CD8-positive, alpha-beta memory T cell (primary cell): Measurements from ENCODE around the gene PRKAB1. TPM values are rescaled to one million over a fixed set of nuclear protein-coding genes. Genes with fewer than 3 reads are reported as not detected.

Experiments used
- CTCF ChIA-PET: fragments of 350-600 bp; sonication (Branson Sonifier 250); formaldehyde crosslinking; loops from one replicate; lab custom pipeline; 2021; ENCODE audit warnings: antibody characterized with exemption; lab: Charles Lee
- POLR2A ChIA-PET: fragments of 350-600 bp; sonication (Branson Sonifier 250); formaldehyde crosslinking; loops from one replicate; lab custom pipeline; 2021; ENCODE audit warnings: antibody characterized with exemption; lab: Charles Lee
- DNase-seq, 5 donors: peaks; one replicate each; pipeline versions ENCODE4 v3.0.0 to v3.0.0-alpha.2; 2020 to 2022; ENCODE audit warnings: mixed read lengths in 1 of 5
- H3K27ac ChIP-seq: one replicate; pipeline ENCODE4 v1.7.0; 2013; ENCODE audit warnings: low read depth, mild to moderate bottlenecking, low read length, moderate library complexity
- H3K27me3 ChIP-seq: 2 replicates; pipeline ENCODE4 v1.7.0; 2013; ENCODE audit warnings: low read length, mild to moderate bottlenecking; ENCODE audit not compliant: insufficient read depth, poor library complexity, severe bottlenecking
- H3K36me3 ChIP-seq: 2 replicates; pipeline ENCODE4 v1.7.0; 2013; ENCODE audit warnings: mild to moderate bottlenecking, low read length, moderate library complexity; ENCODE audit not compliant: insufficient read depth
- H3K4me1 ChIP-seq: 2 replicates; pipeline ENCODE4 v1.7.0; 2013; ENCODE audit warnings: mild to moderate bottlenecking, low read length, moderate library complexity; ENCODE audit not compliant: insufficient read depth
- H3K4me3 ChIP-seq: 2 replicates; pipeline ENCODE4 v1.7.0; 2013; ENCODE audit warnings: mild to moderate bottlenecking, low read length
- H3K9me3 ChIP-seq: 2 replicates; pipeline ENCODE4 v1.7.0; 2013; ENCODE audit warnings: mild to moderate bottlenecking, low read length
- H3K27ac Mint-ChIP-seq, 8 donors: one replicate each; pipeline ENCODE4 v1.8.0; 2020 to 2021; ENCODE audit warnings: mixed read lengths in 8 of 8, mild to moderate bottlenecking in 6 of 8, inconsistent platforms in 3 of 8, moderate library complexity in 3 of 8
- H3K27me3 Mint-ChIP-seq, 2 donors: one replicate each; pipeline ENCODE4 v1.8.0; 2020 to 2021; ENCODE audit warnings: mixed read lengths in 2 of 2, mild to moderate bottlenecking in 1 of 2, moderate library complexity in 1 of 2
- H3K36me3 Mint-ChIP-seq, 3 donors: one replicate each; pipeline ENCODE4 v1.8.0; 2020 to 2021; ENCODE audit warnings: mixed read lengths in 3 of 3, inconsistent platforms in 1 of 3, mild to moderate bottlenecking in 1 of 3
- H3K4me1 Mint-ChIP-seq, 3 donors: one replicate each; pipeline ENCODE4 v1.8.0; 2020 to 2021; ENCODE audit warnings: mixed read lengths in 3 of 3, inconsistent platforms in 1 of 3, mild to moderate bottlenecking in 1 of 3
- H3K4me3 Mint-ChIP-seq, 7 donors: one replicate each; pipeline ENCODE4 v1.8.0; 2020 to 2021; ENCODE audit warnings: mixed read lengths in 7 of 7, mild to moderate bottlenecking in 6 of 7, moderate library complexity in 4 of 7, inconsistent platforms in 2 of 7
- H3K9me3 Mint-ChIP-seq, 5 donors: one replicate each; pipeline ENCODE4 v1.8.0; 2020 to 2022; ENCODE audit warnings: mixed read lengths in 5 of 5, mild to moderate bottlenecking in 3 of 5, moderate library complexity in 2 of 5, inconsistent platforms in 1 of 5
- polyA plus RNA-seq: library from polyadenylated mRNA; unstranded; fragments of 300-500 nt; fragmentation: Illumina TruSeq; gene quantifications from one replicate; pipeline ENCODE4 v1.2.3, GENCODE V29; 2021
- total RNA-seq, 2 experiments: library from RNA; stranded (reverse); gene quantifications; one replicate each; pipeline ENCODE4 v1.2.3, GENCODE V29; 2021

Gene PRKAB1
- total and polyA plus RNA-seq, 3 experiments from 2014 or later = 27.2 to 32.0 (median 30.8) TPM

- Histone ChIP-seq H3K36me3 (no peaks in the 10 kb centered on the region), H3K27ac (peak overlapping the region; percentile 71), H3K4me1 (peaks cover 28% of the 10 kb centered on the region), H3K4me3 (no peak overlapping the region), H3K9me3 (no peaks in the 10 kb centered on the region), H3K27me3 (no peaks in the 10 kb centered on the region)
- DNase-seq = no peak
- ChIA-PET CTCF (interaction anchor here (1.1 kb wide), 1 partner anchor 8 kb away, joined by 3 read pairs; no protein-coding TSS in a partner anchor), POLR2A (no interaction called here)
- Mint-ChIP-seq H3K4me1 (peaks cover 33 to 36% (median 36%) of the 10 kb centered on the region in 3 donors), H3K36me3 (peaks cover 0 to 11% (median 2%) of the 10 kb centered on the region in 3 donors), H3K27me3 (peaks cover 2 to 6% of the 10 kb centered on the region in 2 donors), H3K27ac (no peak overlapping the region), H3K4me3 (peak overlapping the region in 1 of 7 donors; percentile 8), H3K9me3 (no peaks in the 10 kb centered on the region)
These were observed 3.3 kb upstream of the PRKAB1 start for GRCh38 chr12:119664642-119665041.

DNA sequence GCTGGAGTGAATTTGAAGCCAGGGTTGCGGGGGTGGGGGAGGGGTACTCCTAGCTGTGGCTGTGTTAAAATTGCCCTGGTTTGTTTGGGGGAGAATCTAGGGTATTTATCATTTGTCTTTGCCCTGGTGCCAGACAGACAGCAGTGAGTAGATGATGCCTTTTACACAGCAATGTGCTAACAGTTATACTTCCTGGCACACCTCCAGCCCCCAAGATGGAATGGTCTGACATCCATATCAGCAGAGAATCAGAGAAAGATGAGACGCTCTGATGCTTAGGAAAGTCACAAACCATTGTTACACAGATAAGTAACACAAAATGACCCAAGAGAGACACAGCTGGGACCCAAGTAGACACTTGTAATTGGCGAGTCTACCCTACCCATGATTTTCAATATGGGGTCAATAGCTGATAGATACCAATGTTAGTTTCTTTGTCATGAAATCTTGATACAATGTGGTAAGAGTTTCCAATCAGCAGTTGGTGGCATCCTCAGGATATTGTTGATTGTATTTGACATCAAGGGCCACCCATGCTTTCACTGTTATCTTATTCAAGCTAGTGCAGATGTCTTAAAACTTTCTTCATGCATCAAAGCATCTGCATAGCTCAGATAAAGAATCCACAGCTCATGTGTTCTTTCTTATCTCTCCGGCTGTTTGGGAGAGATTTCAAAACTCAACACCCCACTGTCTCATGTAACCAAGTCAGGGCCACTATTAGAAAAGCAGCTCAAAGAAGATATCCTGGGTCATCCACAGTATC is 2.6 kb upstream of the PRKAB1 start:
- no peak overlapping the region for H3K4me3 ChIP-seq
- no peak for DNase-seq
- no peaks in the 10 kb centered on the region for H3K27me3 ChIP-seq
- POLR2A ChIA-PET = no interaction called here
- CTCF ChIA-PET = interaction anchor here (1.1 kb wide), 1 partner anchor 9 kb away, joined by 3 read pairs; no protein-coding TSS in a partner anchor
- H3K27ac ChIP-seq = peak overlapping the region; percentile 71
- H3K4me3 Mint-ChIP-seq = peak overlapping the region in 1 of 7 donors; percentile 8
- no peaks in the 10 kb centered on the region for H3K9me3 ChIP-seq
- no peaks in the 10 kb centered on the region for H3K9me3 Mint-ChIP-seq
- H3K36me3 ChIP-seq = peaks cover 5% of the 10 kb centered on the region
- H3K4me1 Mint-ChIP-seq = peaks cover 33 to 37% (median 37%) of the 10 kb centered on the region in 3 donors
- peaks cover 0 to 18% (median 6%) of the 10 kb centered on the region in 3 donors for H3K36me3 Mint-ChIP-seq
- peak overlapping the region in 1 of 8 donors; percentile 64 for H3K27ac Mint-ChIP-seq
- peaks cover 1 to 2% of the 10 kb centered on the region in 2 donors for H3K27me3 Mint-ChIP-seq
- H3K4me1 ChIP-seq = peaks cover 35% of the 10 kb centered on the region

DNA sequence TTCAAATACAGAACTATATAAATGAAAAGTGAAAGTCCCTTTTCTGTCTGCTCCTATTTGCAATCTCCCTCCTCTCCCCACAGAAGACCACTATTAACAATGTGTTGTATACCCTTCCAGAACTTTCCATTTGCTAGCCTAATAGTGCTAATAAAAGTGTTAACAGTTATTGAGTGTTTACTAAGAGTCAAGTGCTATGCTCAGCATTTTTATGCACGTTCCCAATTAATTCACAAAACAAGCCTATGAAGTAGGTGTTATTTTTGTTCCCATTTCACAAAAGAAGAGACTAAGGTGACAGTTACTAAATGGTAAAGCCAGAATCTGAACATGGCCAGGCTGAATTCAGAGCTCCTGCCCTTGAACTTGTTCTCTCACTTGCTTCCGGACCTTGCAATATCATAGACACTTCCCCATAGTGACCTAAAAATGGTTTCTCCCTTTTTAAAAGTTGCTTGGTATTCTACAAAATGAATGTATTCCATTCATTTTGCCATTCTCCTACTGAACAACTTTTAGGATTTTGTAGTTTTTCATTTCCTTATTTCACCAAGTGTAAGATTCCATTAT is 1.6 kb upstream of the PRKAB1 start:
- peaks cover 0 to 26% (median 9%) of the 10 kb centered on the region in 3 donors for H3K36me3 Mint-ChIP-seq
- H3K4me3 ChIP-seq = peak overlapping the region; percentile 98
- peaks cover 0 to under 1% of the 10 kb centered on the region in 2 donors for H3K27me3 Mint-ChIP-seq
- peaks cover 41 to 46% (median 45%) of the 10 kb centered on the region in 3 donors for H3K4me1 Mint-ChIP-seq
- peak overlapping the region; percentile 47 to 97 (median 83) for H3K27ac Mint-ChIP-seq
- CTCF ChIA-PET = no interaction called here
- H3K27ac ChIP-seq = peak overlapping the region; percentile 71
- no peaks in the 10 kb centered on the region for H3K9me3 ChIP-seq
- H3K9me3 Mint-ChIP-seq = no peaks in the 10 kb centered on the region
- H3K4me3 Mint-ChIP-seq = peak overlapping the region; percentile 43 to 95 (median 78)
- peaks cover 37% of the 10 kb centered on the region for H3K4me1 ChIP-seq
- peaks cover 10% of the 10 kb centered on the region for H3K36me3 ChIP-seq
- H3K27me3 ChIP-seq = no peaks in the 10 kb centered on the region
- DNase-seq = no peak
- POLR2A ChIA-PET = no interaction called here

DNA sequence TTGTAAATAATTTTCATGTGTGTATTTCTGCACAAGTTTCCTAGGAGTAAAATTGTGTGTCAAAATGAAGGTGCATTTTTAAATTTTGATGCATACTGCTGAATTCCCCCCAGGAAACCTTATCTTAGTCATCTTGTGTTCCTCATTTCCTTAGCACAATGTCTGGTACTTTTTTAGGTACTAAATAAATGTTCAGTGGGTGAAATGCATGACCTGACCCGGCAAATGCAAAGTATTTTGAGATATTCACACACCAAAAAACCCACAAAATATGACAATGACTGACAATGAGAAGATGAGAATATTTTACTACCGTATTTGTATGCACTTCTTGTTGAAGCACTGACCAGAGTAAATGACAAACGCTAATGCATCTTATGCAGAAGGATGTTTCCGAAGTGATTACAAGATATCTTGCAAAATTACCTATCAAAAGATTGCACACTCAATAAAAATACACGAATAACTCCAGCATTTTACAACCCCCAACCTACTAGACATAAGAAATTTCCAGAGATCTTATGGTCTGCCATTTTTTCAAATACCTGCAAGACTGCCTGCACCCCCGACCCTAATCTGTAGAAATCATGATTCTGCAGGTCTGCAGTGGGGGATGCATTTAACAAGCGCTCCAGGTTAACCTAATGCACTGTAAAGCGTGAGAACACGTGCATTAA is 895 bp upstream of the PRKAB1 start:
- Mint-ChIP-seq H3K27ac (peak overlapping the region; percentile 63 to 97 (median 89)), H3K4me3 (peak overlapping the region; percentile 87 to 96 (median 90)), H3K4me1 (peaks cover 47 to 52% (median 52%) of the 10 kb centered on the region in 3 donors), H3K9me3 (no peaks in the 10 kb centered on the region), H3K36me3 (peaks cover 0 to 33% (median 10%) of the 10 kb centered on the region in 3 donors), H3K27me3 (no peaks in the 10 kb centered on the region)
- Histone ChIP-seq H3K36me3 (peaks cover 10% of the 10 kb centered on the region), H3K4me3 (peak overlapping the region; percentile 98), H3K27ac (peak overlapping the region; percentile 71), H3K4me1 (peaks cover 37% of the 10 kb centered on the region), H3K27me3 (no peaks in the 10 kb centered on the region), H3K9me3 (no peaks in the 10 kb centered on the region)
- CTCF ChIA-PET = interaction anchor here (0.7 to 1.9 kb wide), 13 partner anchors 7 to 1291 kb away, joined by 3 to 9 read pairs (median 3); partner anchors contain the start of gene SUDS3
- POLR2A ChIA-PET = interaction anchor here (0.9 kb wide), 1 partner anchor 14 kb away, joined by 3 read pairs; no protein-coding TSS in a partner anchor
- no peak for DNase-seq

- H3K27me3 Mint-ChIP-seq = no peaks in the 10 kb centered on the region
- H3K27ac Mint-ChIP-seq = peak overlapping the region; percentile 84 to 98 (median 94)
- Histone ChIP-seq H3K4me3 (peak overlapping the region; percentile 98), H3K36me3 (peaks cover 16% of the 10 kb centered on the region), H3K9me3 (no peaks in the 10 kb centered on the region), H3K4me1 (peaks cover 37% of the 10 kb centered on the region), H3K27ac (peak overlapping the region; percentile 95), H3K27me3 (no peaks in the 10 kb centered on the region)
- CTCF ChIA-PET = interaction anchor here (1.2 to 1.9 kb wide), 9 partner anchors 9 to 1292 kb away, joined by 3 to 9 read pairs (median 4); partner anchors contain the start of gene SUDS3
- H3K4me1 Mint-ChIP-seq = peaks cover 58 to 66% (median 64%) of the 10 kb centered on the region in 3 donors
- H3K36me3 Mint-ChIP-seq = peaks cover 0 to 46% (median 10%) of the 10 kb centered on the region in 3 donors
- no peak for DNase-seq
- H3K9me3 Mint-ChIP-seq = no peaks in the 10 kb centered on the region
- H3K4me3 Mint-ChIP-seq = peak overlapping the region; percentile 87 to 96 (median 90)
- POLR2A ChIA-PET = interaction anchor here (0.6 to 0.8 kb wide), 4 partner anchors 230 to 1295 kb away, joined by 3 to 4 read pairs (median 3); partner anchors contain the start of genes SUDS3 and TAOK3
These were observed 450 bp downstream of the PRKAB1 start for GRCh38 chr12:119668324-119668841.

GRCh38 chr12:119669744-119670472 is 2.0 kb downstream of the PRKAB1 start:
- no peaks in the 10 kb centered on the region for H3K9me3 ChIP-seq
- ChIA-PET CTCF (no interaction called here), POLR2A (no interaction called here)
- no peak for DNase-seq
- peaks cover 37% of the 10 kb centered on the region for H3K4me1 ChIP-seq
- peaks cover 26% of the 10 kb centered on the region for H3K36me3 ChIP-seq
- Mint-ChIP-seq H3K9me3 (no peaks in the 10 kb centered on the region), H3K36me3 (peaks cover 0 to 62% (median 13%) of the 10 kb centered on the region in 3 donors), H3K27ac (peak overlapping the region; percentile 31 to 94 (median 81)), H3K27me3 (no peaks in the 10 kb centered on the region), H3K4me1 (peaks cover 67 to 74% (median 72%) of the 10 kb centered on the region in 3 donors), H3K4me3 (peak overlapping the region; percentile 35 to 84 (median 64))
- H3K27me3 ChIP-seq = no peaks in the 10 kb centered on the region
- peak overlapping the region; percentile 66 for H3K27ac ChIP-seq
- no peak overlapping the region for H3K4me3 ChIP-seq

DNA sequence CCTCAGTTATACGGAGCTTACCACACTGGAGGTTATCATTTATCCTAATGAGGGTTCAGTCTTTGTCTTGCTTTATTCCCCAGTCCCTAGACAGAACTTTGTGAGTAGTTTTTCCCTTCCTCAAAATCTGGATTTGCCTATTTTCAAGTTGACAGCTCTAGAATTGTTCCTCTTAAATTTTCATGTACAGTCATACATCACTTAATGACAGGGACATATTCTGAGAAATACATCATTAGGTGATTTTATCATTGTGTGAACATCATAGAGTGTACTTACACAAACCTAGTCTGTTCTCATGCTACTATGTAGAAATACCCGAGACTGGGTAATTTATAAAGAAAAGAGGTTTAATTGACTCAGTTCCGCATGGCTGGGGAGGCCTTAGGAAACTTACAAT is 3.1 kb downstream of the PRKAB1 start:
- Histone ChIP-seq H3K27ac (no peak overlapping the region), H3K4me3 (no peak overlapping the region), H3K9me3 (no peaks in the 10 kb centered on the region), H3K27me3 (no peaks in the 10 kb centered on the region), H3K36me3 (peaks cover 36% of the 10 kb centered on the region), H3K4me1 (peaks cover 31% of the 10 kb centered on the region)
- Mint-ChIP-seq H3K9me3 (no peaks in the 10 kb centered on the region), H3K4me3 (peak overlapping the region in 1 of 7 donors; percentile 82), H3K27ac (peak overlapping the region; percentile 34 to 83 (median 56)), H3K36me3 (peaks cover 0 to 73% (median 14%) of the 10 kb centered on the region in 3 donors), H3K27me3 (no peaks in the 10 kb centered on the region), H3K4me1 (peaks cover 61 to 72% (median 66%) of the 10 kb centered on the region in 3 donors)
- ChIA-PET CTCF (no interaction called here), POLR2A (no interaction called here)
- DNase-seq = no peak
